ENCODE data around the gene XXYLT1.
"Not testable (repeated sequence)": the region's sequence is repeated elsewhere in the genome, so short reads cannot be mapped to it uniquely, and the experiment has no call there.

XXYLT1 gene

GRCh38 chr3:195064300-195064931 is 206.5 kb downstream of the XXYLT1 start:
- DNase-seq (ENCODE audit: low read depth, low spot score) = no peak

DNA sequence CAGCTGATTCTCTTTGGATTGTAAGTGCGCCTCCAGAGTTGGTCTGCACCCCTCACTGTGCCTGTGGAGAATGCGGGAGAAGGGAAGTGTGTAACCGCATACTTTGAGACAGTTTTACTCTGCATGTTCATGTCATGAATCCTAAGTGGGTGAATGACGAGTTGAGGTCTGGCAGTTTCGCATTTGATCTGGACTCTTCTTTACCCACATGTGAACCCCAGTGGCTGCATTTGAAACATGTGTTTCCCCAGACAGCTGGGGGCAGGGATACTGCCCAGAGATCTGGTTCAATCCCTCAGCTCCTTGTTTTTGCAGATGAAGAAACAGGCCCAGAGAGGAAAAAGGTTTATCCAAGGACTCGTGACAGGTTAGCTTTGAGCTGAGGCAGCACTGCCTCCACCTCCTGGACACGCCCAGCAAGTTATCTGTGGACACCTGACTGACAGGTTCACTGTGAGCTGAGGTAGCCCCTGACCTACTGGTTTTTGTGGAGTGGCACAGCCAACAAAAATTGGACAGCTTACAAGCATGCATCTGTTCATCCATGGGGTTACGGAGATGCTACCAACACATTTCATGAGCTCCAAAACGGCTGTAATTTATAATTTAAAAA is 207.3 kb downstream of the XXYLT1 start:
- no peak for DNase-seq (ENCODE audit: low read depth, low spot score)

DNA sequence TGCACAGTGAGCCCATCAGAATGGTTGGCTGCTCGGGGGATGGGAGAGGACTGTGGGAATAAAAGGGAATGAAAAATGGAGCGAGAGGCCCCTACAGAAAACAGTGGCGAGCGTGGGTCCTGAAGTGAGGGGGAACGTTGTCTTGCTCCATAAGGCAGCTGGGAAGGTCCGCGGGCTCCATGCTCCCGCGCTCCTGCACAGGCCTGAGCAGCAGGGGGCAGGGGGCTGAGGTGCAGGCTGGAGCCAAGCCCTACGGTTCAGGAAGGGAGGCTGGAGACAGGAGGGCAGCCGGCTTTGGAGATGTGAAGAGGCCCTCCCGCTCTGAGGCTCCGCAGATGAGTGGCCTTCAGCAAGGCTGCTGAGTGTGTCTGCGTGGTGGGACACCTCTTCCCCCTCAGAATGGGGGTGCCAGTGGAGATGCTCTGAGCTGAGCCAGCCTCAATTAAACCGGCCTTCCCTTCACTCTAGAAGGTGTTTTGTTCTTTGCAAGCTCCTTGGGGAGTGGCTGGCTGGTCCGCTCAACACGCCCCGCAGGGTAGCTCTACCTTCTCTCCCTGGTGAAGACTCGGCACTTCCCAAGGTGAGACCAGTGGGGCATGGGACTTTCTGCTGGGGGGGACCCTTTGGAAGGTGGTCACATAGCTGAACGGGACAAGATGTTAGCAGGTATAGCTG is 208.0 kb downstream of the XXYLT1 start:
- DNase-seq (ENCODE audit: low read depth, low spot score) = no peak

- DNase-seq (ENCODE audit: low read depth, low spot score) = no peak
Observed at GRCh38 chr3:195061756-195062655, 209.0 kb downstream of the XXYLT1 start.

DNA sequence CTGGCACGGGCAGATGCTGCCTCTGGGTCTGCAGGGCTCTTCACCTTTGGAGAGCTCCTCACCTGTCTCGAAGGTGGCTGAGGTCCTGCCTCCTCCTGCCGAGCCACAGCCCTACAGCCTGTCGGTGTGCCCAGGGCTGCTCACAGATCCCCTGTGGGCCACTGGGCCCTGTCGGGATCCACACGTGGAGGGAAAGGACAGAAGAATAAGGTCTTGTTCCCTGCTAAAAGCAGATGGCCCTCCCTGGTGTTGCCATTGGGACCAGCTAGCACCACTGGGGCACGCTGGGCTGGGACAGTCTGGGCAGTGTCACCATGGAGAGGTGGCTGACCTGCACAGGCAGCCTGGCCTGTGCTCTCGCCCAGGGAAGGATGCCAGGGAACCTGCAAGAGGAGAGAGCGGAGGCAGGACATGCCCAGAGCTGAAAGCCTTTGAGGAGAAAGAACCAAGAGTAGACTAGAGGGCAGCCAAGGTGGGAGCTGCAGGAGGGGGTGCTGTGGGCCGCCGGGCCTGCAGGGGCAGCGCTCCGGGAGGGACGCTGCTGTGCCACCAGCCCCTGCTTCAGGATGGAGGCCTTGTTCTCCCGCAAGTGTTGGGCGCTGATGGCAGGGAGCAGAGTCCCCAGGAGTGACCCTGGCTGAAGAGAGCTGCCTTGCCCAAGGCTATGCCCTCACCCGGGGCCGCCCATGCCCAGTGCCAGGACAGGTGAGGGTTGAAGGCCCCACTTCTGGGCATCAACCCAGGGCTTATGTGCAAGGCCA is 210.2 kb downstream of the XXYLT1 start:
- no peak for DNase-seq (ENCODE audit: low read depth, low spot score)

GRCh38 chr3:195060217-195060481 is 210.8 kb downstream of the XXYLT1 start:
- no peak for DNase-seq (ENCODE audit: low read depth, low spot score)

- DNase-seq (ENCODE audit: low read depth, low spot score) = no peak
Observed at GRCh38 chr3:195059471-195060216, 211.3 kb downstream of the XXYLT1 start.

GRCh38 chr3:195059006-195059350 is 212.0 kb downstream of the XXYLT1 start:
- DNase-seq (ENCODE audit: low read depth, low spot score) = no peak

DNA sequence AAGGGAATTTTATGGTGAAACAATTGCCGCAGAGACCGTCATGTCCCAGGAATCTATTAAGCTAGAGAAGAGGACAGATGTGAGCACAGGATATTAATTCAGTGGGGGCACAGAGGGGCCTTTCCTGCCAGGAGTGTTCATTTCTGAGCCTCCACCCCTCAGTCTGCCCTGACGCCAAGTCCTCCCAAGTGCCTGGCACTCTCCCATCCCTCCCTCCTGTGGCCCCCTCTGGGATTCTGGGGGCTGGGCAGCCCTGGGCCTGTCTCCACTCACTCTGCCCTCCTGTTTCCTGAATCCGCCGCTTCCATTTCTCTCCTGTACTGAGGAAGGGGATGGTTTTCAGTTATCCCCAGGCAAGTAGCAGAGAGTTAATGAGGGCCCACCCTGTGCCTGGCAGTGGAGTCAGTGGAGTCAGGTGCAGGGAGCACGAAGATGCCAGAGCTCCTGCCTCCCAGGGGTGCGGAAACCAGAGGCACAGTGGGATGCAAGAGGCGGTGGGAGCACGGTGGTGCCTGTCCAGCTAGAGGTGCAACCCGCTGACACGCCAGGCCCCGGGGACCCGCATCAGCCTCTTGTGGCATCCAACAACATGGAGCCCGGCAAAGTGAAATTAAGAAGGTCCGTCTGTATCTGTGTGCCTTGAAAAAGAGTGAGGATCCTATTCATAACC is 212.5 kb downstream of the XXYLT1 start:
- DNase-seq (ENCODE audit: low read depth, low spot score) = no peak

GRCh38 chr3:195057716-195058115 is 213.2 kb downstream of the XXYLT1 start:
- DNase-seq (ENCODE audit: low read depth, low spot score) = no peak

DNA sequence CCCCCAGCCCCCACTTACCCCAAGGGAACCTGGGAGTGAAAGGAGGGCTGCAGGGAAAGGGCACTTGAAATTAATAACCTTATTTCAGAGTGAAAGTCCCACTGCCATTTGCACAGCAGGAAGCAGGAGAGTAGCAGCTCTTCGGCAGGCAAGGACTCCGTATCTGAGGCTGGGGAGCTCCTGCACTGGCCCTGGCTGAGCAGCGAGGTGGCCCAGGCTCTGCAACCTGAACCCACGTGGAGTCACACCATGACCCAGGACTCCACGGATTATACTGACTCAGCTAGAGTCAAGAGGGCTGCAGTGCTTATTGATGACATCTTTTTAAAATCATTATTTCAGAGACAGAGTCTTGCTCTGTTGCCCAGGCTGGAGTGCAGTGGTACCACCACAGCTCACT is 214.5 kb downstream of the XXYLT1 start:
- DNase-seq (ENCODE audit: low read depth, low spot score) = no peak

DNA sequence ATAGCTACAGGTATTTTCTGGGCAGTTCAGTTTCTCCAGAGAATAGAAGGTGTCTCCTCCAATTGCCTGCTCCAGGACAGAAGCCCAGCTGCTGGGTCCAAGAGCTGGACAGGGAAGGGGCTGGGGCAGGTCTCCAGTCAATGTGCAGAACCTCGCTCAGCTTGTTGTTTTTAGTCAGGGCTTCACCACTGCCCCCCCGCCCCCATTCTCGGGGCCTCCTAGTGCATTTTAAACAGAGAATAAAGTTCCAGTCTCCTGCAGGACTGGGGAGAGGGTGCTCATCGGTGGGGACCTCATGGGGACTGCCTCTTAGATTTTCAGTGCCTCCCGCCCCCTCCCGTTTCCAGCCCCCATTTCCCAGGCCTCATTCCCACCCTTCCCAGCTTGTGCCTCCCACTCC is 216.6 kb downstream of the XXYLT1 start:
- no peak for DNase-seq (ENCODE audit: low read depth, low spot score)

DNA sequence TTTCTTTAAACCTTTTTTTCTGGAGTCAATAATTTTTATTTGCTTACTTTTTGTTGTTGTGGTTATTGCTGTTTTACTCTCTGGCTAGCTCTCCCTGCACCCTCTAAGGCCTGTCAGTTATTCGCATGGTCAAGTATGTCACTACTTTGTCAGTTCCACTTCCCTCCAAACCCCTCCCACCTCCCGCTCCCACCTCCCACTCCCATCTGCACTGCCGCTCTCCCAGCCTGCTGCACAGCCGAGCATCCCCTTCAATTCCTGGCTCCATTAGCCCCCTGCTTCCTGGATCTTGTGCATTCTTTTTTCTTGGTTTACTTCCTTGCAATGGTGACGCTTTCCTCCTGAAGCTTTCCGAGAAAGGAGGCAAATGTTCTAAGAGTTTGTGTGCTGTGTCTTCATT is 218.0 kb downstream of the XXYLT1 start:
- no peak for DNase-seq (ENCODE audit: low read depth, low spot score)

DNA sequence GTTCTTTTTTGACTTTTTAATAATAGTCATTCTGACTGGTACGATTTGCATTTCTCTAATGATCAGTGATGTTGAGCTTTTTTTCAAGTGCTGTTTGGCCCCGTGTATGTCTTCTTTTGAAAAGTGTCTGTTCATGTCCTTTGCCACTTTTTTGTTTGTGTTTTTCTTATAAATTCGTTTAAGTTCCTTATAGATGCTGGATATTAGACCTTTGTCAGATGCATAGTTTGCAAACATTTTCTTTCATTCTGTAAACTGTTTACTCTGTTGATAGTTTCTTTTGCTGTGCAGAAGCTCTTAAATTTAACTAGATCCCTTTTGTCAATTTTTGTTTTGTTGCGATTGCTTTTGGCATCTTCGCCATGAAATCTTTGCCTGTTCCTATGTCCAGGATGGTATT is 220.7 kb downstream of the XXYLT1 start:
- not testable (repeated sequence) for DNase-seq (ENCODE audit: low read depth, low spot score)

DNA sequence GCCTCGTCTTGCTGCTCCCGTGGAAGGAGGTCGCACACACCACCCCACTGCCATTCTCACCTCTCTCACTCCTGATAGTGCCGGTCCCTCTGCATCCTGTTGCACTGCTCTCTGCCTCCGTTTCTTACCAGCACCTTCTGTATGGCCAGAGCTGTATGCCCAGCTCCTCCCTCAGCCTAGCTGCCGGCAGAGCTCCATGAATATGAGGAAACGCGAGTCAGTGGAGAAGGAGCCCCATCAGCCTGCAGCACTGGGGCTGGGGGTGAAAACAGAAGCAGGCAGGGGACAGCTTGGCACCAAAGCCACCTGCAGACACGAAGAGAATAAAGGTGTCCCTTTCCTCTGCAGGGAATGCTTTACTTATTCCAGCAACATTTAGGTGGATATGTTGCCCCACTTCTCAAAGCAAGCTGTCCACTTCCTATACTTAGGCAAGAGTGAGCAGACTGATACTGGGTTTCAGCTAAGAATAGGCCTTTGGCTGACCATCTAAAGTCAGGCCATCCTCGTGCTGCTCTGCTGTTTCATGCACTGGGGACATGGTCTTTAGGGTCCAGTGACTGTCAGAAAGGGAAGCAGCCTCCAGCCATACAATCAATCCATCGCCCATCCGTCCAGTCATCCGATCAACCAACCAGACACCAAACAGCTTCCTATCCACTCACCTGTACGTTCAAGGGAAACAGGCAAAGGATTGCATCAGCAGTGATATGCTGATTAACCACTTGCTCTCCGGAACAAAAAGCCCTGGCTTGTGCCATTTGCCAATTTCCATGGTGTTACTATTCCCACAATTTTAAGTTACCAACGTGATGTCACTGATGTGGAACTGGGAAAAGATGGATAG is 222.7 kb downstream of the XXYLT1 start:
- DNase-seq (ENCODE audit: low read depth, low spot score) = no peak

DNA sequence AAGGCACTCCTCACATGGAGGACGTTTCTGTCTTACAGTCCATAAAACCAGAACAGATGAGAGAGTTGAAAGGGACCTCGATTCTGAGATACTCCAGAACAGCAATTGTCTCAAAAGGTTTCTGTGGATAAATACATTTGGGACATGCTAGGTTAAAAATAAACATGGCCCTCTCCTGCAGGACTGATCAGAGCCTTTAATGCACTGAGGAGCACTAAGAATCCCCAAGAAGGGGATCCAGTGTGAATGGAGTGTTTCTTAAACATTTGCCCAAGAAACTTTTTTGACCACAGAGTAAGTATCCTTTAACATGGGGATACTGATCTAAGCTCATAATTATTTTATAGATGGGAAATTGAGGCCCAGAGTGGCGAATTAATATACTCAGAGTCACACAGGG is 223.4 kb downstream of the XXYLT1 start:
- DNase-seq (ENCODE audit: low read depth, low spot score) = no peak

DNA sequence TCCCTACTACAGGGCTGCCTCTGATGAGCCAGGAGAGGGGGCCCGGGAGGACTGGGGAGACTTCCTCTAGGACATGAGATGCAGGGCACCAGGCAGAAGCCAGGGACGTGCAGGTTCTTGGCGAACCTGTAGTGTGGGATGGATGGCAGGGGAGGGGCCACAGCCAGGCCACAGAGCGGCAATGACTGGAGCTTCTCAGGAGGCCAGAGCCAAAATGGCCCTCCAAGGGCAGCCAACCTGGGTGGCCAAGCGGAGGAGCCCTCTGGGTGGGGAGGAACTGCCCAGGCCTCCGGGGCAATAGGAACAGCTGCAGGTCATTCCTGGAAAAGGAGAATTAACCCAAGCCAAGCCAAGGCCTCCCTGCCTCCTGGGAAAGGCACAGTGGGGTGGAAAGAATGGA is 224.5 kb downstream of the XXYLT1 start:
- no peak for DNase-seq (ENCODE audit: low read depth, low spot score)

DNA sequence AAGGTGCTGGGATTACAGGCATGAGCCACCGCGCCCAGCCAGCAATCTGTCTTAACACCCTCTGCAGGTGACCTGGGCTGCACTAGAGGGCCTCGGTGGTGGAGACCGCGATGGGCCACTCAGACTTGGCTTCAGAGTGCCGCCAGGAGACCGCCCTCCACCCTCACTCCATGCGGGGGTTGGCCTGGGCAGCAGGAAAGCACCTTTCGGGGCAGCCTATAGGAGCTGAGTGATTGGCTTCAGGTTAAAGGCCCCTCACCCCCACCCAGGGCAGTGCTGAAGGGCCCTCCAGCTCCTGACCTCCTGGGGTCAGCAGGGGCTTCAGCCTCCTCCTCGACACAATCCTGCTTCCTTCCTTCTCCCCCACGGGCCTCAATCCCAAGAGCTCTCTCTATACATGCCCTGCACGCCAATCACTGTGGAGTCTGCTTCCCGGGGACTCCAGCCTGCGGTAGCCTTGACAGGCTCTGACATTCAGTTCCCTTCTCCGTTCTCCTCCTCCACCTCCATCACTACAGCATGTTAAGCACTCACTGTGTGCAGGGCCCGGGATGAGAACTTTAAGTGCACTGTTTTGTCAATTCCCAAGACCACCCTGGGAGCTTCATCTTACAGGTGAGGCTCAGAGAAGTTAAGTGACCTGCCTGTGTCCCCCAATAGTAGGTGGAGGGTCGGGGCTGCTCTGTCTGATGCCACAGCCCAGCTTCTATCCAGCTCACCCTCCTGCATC is 225.3 kb downstream of the XXYLT1 start:
- DNase-seq (ENCODE audit: low read depth, low spot score) = no peak

GRCh38 chr3:195044411-195044810 is 226.5 kb downstream of the XXYLT1 start:
- DNase-seq (ENCODE audit: low read depth, low spot score) = no peak

Data from smooth muscle cell of the brain vasculature (primary cell).